IMR-90 (cell line): ENCODE data around the gene FERD3L. TPM values are rescaled to one million over a fixed set of nuclear protein-coding genes. Genes with fewer than 3 reads are reported as not detected.

Source experiments
- ATAC-seq: fragments of 200-7000 bp; cut with Tn5 transposase; 2 replicates; pipeline ENCODE4 v1.9.1; 2020; ENCODE audit warnings: low read depth, mild to moderate bottlenecking, moderate library complexity
- BruUV-seq: library from RNA; stranded (reverse); fragments of 400-500 nt; replicated peaks from 2 replicates; lab custom pipeline; 2021; lab: Mats Ljungman, UMichigan
- CTCF ChIA-PET: fragments of 300-600 bp; formaldehyde crosslinking; extraction: SDS; loops from one replicate; lab custom pipeline; 2021; ENCODE audit warnings: antibody characterized with exemption; lab: Yijun Ruan, JAX
- POLR2A ChIA-PET: fragments of 300-600 bp; sonication (Branson Sonifier 250); formaldehyde crosslinking; loops from one replicate; lab custom pipeline; 2022; ENCODE audit warnings: antibody characterized with exemption; ENCODE audit not compliant: unreplicated experiment; lab: Charles Lee
- DNase-seq: peaks from one replicate; pipeline ENCODE4 v3.0.0; 2013
- H2AFZ ChIP-seq: replicated peaks from 2 replicates; pipeline ENCODE3; 2013; ENCODE audit warnings: low read length, mild to moderate bottlenecking; ENCODE audit not compliant: poor library complexity
- H2AK5ac ChIP-seq: 2 replicates; pipeline ENCODE4 v1.6.1; 2013; ENCODE audit warnings: low read depth, low read length, inconsistent platforms
- H2AK9ac ChIP-seq: replicated peaks from 2 replicates; pipeline ENCODE3; 2013; ENCODE audit warnings: mild to moderate bottlenecking, low read depth, low read length, moderate library complexity; ENCODE audit not compliant: poor library complexity
- H2BK120ac ChIP-seq: 2 replicates; pipeline ENCODE4 v1.6.1; 2013; ENCODE audit warnings: low read depth, low read length, inconsistent platforms
- H2BK15ac ChIP-seq: 3 replicates; pipeline ENCODE4 v1.6.1; 2013; ENCODE audit warnings: low read depth, low read length, inconsistent platforms
- H2BK20ac ChIP-seq: 2 replicates; pipeline ENCODE4 v1.6.1; 2013; ENCODE audit warnings: low read depth, mild to moderate bottlenecking, inconsistent platforms, low read length, moderate library complexity
- H2BK5ac ChIP-seq: 2 replicates; pipeline ENCODE4 v1.6.1; 2013; ENCODE audit warnings: mild to moderate bottlenecking, low read depth, low read length, inconsistent platforms; ENCODE audit not compliant: poor library complexity, severe bottlenecking
- H3K14ac ChIP-seq: replicated peaks from 2 replicates; pipeline ENCODE4 v1.6.1; 2013; ENCODE audit warnings: low read depth, low read length, inconsistent platforms
- H3K18ac ChIP-seq: 2 replicates; pipeline ENCODE4 v1.6.1; 2013; ENCODE audit warnings: low read depth, low read length, control low read depth
- H3K23ac ChIP-seq: 2 replicates; pipeline ENCODE4 v1.6.1; 2013; ENCODE audit warnings: low read depth, low read length, inconsistent platforms
- H3K27ac ChIP-seq: 2 replicates; pipeline ENCODE4 v1.5.1; 2013; ENCODE audit warnings: mild to moderate bottlenecking, control low read depth, low read length; ENCODE audit not compliant: insufficient read depth
- H3K27me3 ChIP-seq: 2 replicates; pipeline ENCODE4 v1.6.1; 2013; ENCODE audit warnings: low read length; ENCODE audit not compliant: control insufficient read depth, insufficient read depth
- H3K36me3 ChIP-seq: 2 replicates; pipeline ENCODE4 v1.6.1; 2013; ENCODE audit warnings: low read length, mixed read lengths; ENCODE audit not compliant: control insufficient read depth, insufficient read depth
- H3K4ac ChIP-seq: 2 replicates; pipeline ENCODE4 v1.6.1; 2013; ENCODE audit warnings: low read depth, low read length, inconsistent platforms
- H3K4me1 ChIP-seq: 2 replicates; pipeline ENCODE4 v1.6.1; 2013; ENCODE audit warnings: low read length, mixed read lengths; ENCODE audit not compliant: control insufficient read depth, insufficient read depth
- H3K4me2 ChIP-seq: 2 replicates; pipeline ENCODE4 v1.6.1; 2013; ENCODE audit warnings: low read depth, mild to moderate bottlenecking, control low read depth, low read length, moderate library complexity
- H3K4me3 ChIP-seq: 2 replicates; pipeline ENCODE4 v1.5.1; 2013; ENCODE audit warnings: low read depth, mild to moderate bottlenecking, control low read depth, low read length, moderate library complexity; ENCODE audit not compliant: insufficient read depth
- H3K56ac ChIP-seq: 2 replicates; pipeline ENCODE4 v1.6.1; 2013; ENCODE audit warnings: low read length, inconsistent platforms; ENCODE audit not compliant: insufficient read depth; ENCODE audit errors: extremely low read depth
- H3K79me1 ChIP-seq, 2 experiments: 2 replicates each; pipeline ENCODE4 v1.6.1; 2013; ENCODE audit warnings: low read length in 2 of 2, inconsistent platforms in 1 of 2, low read depth in 1 of 2
- H3K9ac ChIP-seq: 2 replicates; pipeline ENCODE4 v1.6.1; 2013; ENCODE audit warnings: low read depth, low read length, control low read depth
- H3K9me1 ChIP-seq: 2 replicates; pipeline ENCODE4 v1.6.1; 2013; ENCODE audit warnings: low read length, inconsistent platforms; ENCODE audit not compliant: insufficient read depth
- H3K9me3 ChIP-seq: 2 replicates; pipeline ENCODE4 v1.6.1; 2013; ENCODE audit warnings: low read length; ENCODE audit not compliant: control insufficient read depth, insufficient read depth
- H4K20me1 ChIP-seq: 2 replicates; pipeline ENCODE4 v1.6.1; 2013; ENCODE audit warnings: low read length, inconsistent platforms; ENCODE audit not compliant: insufficient read depth
- H4K5ac ChIP-seq: 2 replicates; pipeline ENCODE4 v1.6.1; 2013; ENCODE audit warnings: mild to moderate bottlenecking, low read depth, low read length, control low read depth
- H4K8ac ChIP-seq, 2 experiments: 2 replicates each; pipeline ENCODE4 v1.6.1; 2013; ENCODE audit warnings: low read depth in 2 of 2, low read length in 2 of 2, control low read depth in 1 of 2, inconsistent platforms in 1 of 2
- H4K91ac ChIP-seq: 2 replicates; pipeline ENCODE4 v1.6.1; 2013; ENCODE audit warnings: low read depth, low read length, inconsistent platforms; ENCODE audit not compliant: insufficient read depth
- CEBPB ChIP-seq: IDR thresholded peaks from 2 replicates; pipeline ENCODE4 v1.6.1; 2012; ENCODE audit warnings: low read depth, low read length, improper control_type of control experiment
- FOS ChIP-seq: fragments of 150-350 bp; IDR thresholded peaks from 2 replicates; pipeline ENCODE4 v1.6.1; 2016; ENCODE audit warnings: low read depth, low read length
- MAZ ChIP-seq: IDR thresholded peaks from 2 replicates; pipeline ENCODE4 v1.6.1; 2012; ENCODE audit warnings: low read depth, mild to moderate bottlenecking, low read length, improper control_type of control experiment, moderate library complexity, borderline replicate concordance
- NFE2L2 ChIP-seq: fragments of 150-350 bp; IDR thresholded peaks from 2 replicates; pipeline ENCODE4 v1.6.1; 2016; ENCODE audit warnings: low read depth, mild to moderate bottlenecking, low read length
- POLR2A ChIP-seq: IDR thresholded peaks from 2 replicates; pipeline ENCODE4 v1.6.1; 2012; ENCODE audit warnings: mild to moderate bottlenecking, low read depth, low read length
- RAD21 ChIP-seq: IDR thresholded peaks from 2 replicates; pipeline ENCODE4 v1.6.1; 2012; ENCODE audit warnings: low read length, improper control_type of control experiment
- RCOR1 ChIP-seq: IDR thresholded peaks from 2 replicates; pipeline ENCODE4 v1.6.1; 2012; ENCODE audit warnings: mild to moderate bottlenecking, low read length, improper control_type of control experiment; ENCODE audit not compliant: insufficient replicate concordance
- WGBS, 2 experiments: methylation state at CpG; one replicate each; pipeline versions ENCODE4 v1.1.5 to v1.1.7; 2013; ENCODE audit warnings: missing lambda C conversion rate in 2 of 2; ENCODE audit not compliant: insufficient read length in 1 of 2; ENCODE audit errors: extremely low coverage in 2 of 2; 5-methylcytosine and 5-hydroxymethylcytosine counted together
- dilution Hi-C: fragments of 300-500 bp; cut with HindIII; formaldehyde crosslinking; loops from one replicate; pipeline ENCODE4 v1.14.3; 2018; ENCODE audit warnings: low sequenced_read_pairs; ENCODE audit not compliant: unreplicated experiment
- in situ Hi-C: fragments of 300-500 bp; cut with MboI; formaldehyde crosslinking; loops from 3 replicates; pipeline ENCODE4 v1.14.3; 2019; ENCODE audit warnings: low sequenced_read_pairs, inconsistent platforms, mixed read lengths
- intact Hi-C: fragments of 100-400 bp; cut with micrococcal nuclease; formaldehyde crosslinking; loops from 2 replicates; pipeline ENCODE4 v1.10.0; 2022
- polyA plus RNA-seq, 3 experiments: library from polyadenylated mRNA; depleted of rRNA; stranded (reverse); fragments of >200 nt; gene quantifications; 2 replicates each; pipeline ENCODE4 v1.2.3, GENCODE V29; 2012; ENCODE audit warnings: low replicate concordance in 1 of 3
- total RNA-seq: library from RNA; depleted of rRNA; stranded (reverse); fragments of >200 nt; gene quantifications from 2 replicates; pipeline ENCODE4 v1.2.3, GENCODE V29; 2012
- TF ChIP-seq, protein P1 (sequence below): fragments of 150-350 bp; IDR thresholded peaks from 2 replicates; pipeline ENCODE4 v1.6.1; 2016; ENCODE audit warnings: low read depth, mild to moderate bottlenecking, low read length, moderate library complexity, borderline replicate concordance
- TF ChIP-seq, protein P2 (sequence below): fragments of 150-350 bp; IDR thresholded peaks from 2 replicates; pipeline ENCODE4 v1.6.1; 2017; ENCODE audit warnings: mild to moderate bottlenecking, antibody characterized with exemption, low read length, low read depth
- TF ChIP-seq, protein P3 (sequence below): conservative IDR thresholded peaks from 2 replicates; pipeline ENCODE4 v1.5.1; 2012; ENCODE audit warnings: mild to moderate bottlenecking, low read depth, low read length, improper control_type of control experiment

Gene FERD3L
- total and polyA plus RNA-seq, 2 of the 4 experiments (the other 2 are of a cell fraction), result not detected

DNA sequence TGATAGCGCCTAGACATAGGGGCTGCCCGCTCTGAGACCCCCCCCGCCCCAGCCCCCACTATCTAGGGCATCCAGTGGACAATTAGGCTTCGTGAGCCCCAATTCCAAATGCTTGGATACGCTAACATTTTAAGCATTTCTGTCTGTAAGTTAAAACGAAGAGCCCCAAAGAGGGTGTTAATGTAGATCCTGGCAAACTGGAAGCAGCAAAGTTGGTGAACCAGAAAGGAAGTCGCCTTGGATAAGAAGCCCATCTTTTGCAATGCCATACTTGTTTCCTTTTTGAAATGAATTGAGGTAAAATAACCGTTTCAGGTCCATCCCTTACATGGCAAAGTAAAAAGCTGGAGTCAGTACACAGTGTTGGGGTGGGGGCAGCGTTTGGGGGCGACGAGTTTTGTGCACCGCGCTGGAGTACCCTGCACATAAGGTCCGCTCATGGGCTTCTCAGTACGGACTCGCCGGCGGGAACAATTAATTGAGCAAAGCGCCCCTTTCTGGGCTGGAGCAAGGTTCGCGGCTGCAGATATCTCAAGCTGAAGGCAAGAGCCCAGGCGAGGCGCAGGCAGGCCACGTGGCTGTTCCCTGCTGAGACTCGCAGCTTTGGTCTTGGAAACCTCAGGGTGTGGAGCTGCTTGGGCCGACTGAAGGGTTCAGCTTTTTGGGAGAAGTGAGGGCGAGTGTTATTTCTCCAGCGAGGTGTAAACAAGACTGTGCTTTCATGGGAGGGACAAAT is 26.4 kb downstream of the FERD3L start:
- DNase-seq, result no peak
- peak overlapping the region; percentile 32; the same call in 1 of the 2 replicates for H3K9ac ChIP-seq
- no peak overlapping the region for H2BK5ac ChIP-seq
- peak overlapping the region; percentile 87 for H3K4ac ChIP-seq
- H4K20me1 ChIP-seq, result peaks cover 2% of the 10 kb centered on the region; the same call in 1 of the 2 replicates
- 0 out of 2 replicates have a peak overlapping the region, but pooled peaks have one; percentile 37 for H2BK20ac ChIP-seq
- peak overlapping the region; percentile 76 for H2BK120ac ChIP-seq
- ChIA-PET POLR2A (no interaction called here), CTCF (no interaction called here)
- no peaks in the 10 kb centered on the region for H3K9me3 ChIP-seq
- in situ Hi-C loops, result loop anchor here (10.0 to 25.0 kb wide), 2 partner anchors 424 to 757 kb away; no protein-coding TSS in a partner anchor
- 27% methylated on average over 9 of the region's 28 CpGs; no CpG with 5 or more reads in 1 of the 2 experiments for WGBS, 2 experiments
- TF ChIP-seq FOS, result no peak
- TF ChIP-seq NFE2L2, result no peak
- TF ChIP-seq RCOR1, result no peak
- no peak for TF ChIP-seq RAD21
- TF ChIP-seq, protein P1, sequence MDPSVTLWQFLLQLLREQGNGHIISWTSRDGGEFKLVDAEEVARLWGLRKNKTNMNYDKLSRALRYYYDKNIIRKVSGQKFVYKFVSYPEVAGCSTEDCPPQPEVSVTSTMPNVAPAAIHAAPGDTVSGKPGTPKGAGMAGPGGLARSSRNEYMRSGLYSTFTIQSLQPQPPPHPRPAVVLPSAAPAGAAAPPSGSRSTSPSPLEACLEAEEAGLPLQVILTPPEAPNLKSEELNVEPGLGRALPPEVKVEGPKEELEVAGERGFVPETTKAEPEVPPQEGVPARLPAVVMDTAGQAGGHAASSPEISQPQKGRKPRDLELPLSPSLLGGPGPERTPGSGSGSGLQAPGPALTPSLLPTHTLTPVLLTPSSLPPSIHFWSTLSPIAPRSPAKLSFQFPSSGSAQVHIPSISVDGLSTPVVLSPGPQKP, result no peak
- TF ChIP-seq, protein P2, sequence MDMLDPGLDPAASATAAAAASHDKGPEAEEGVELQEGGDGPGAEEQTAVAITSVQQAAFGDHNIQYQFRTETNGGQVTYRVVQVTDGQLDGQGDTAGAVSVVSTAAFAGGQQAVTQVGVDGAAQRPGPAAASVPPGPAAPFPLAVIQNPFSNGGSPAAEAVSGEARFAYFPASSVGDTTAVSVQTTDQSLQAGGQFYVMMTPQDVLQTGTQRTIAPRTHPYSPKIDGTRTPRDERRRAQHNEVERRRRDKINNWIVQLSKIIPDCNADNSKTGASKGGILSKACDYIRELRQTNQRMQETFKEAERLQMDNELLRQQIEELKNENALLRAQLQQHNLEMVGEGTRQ, result no peak
- TF ChIP-seq POLR2A, result no peak
- no peak for TF ChIP-seq MAZ
- TF ChIP-seq CEBPB, result no peak
- TF ChIP-seq, protein P3, sequence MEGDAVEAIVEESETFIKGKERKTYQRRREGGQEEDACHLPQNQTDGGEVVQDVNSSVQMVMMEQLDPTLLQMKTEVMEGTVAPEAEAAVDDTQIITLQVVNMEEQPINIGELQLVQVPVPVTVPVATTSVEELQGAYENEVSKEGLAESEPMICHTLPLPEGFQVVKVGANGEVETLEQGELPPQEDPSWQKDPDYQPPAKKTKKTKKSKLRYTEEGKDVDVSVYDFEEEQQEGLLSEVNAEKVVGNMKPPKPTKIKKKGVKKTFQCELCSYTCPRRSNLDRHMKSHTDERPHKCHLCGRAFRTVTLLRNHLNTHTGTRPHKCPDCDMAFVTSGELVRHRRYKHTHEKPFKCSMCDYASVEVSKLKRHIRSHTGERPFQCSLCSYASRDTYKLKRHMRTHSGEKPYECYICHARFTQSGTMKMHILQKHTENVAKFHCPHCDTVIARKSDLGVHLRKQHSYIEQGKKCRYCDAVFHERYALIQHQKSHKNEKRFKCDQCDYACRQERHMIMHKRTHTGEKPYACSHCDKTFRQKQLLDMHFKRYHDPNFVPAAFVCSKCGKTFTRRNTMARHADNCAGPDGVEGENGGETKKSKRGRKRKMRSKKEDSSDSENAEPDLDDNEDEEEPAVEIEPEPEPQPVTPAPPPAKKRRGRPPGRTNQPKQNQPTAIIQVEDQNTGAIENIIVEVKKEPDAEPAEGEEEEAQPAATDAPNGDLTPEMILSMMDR, result no peak
- intact Hi-C loops, result loop anchor here (5.0 to 10.0 kb wide), 2 partner anchors 227 to 364 kb away; no protein-coding TSS in a partner anchor
- H3K9me1 ChIP-seq, result no peaks in the 10 kb centered on the region
- no peak overlapping the region for H2BK15ac ChIP-seq
- H3K14ac ChIP-seq, result peak overlapping the region; percentile 62
- H3K18ac ChIP-seq, result no peak overlapping the region
- no peaks in the 10 kb centered on the region for H3K36me3 ChIP-seq
- peaks cover 8 to 26% of the 10 kb centered on the region in 2 experiments for H3K79me1 ChIP-seq
- peak overlapping the region; percentile 22; the same call in 1 of the 2 replicates for H3K27ac ChIP-seq
- H4K8ac ChIP-seq, result peak overlapping the region in 1 of 2 experiments; percentile 70; a peak in 1 of 4 replicates
- no peak for ATAC-seq
- peak overlapping the region; percentile 0 for H2AK9ac ChIP-seq
- H2AFZ ChIP-seq, result peak overlapping the region; percentile 93
- H4K5ac ChIP-seq, result no peak overlapping the region
- peaks cover 1% of the 10 kb centered on the region for H3K4me1 ChIP-seq
- dilution Hi-C loops, result no loop called here
- peak overlapping the region; percentile 99 for H3K4me3 ChIP-seq
- peak overlapping the region; percentile 35; the same call in 1 of the 2 replicates for H2AK5ac ChIP-seq
- BruUV-seq, result no TSS peak
- peak overlapping the region; percentile 79; the same call in 1 of the 2 replicates for H3K23ac ChIP-seq
- no peaks in the 10 kb centered on the region for H3K27me3 ChIP-seq
- H4K91ac ChIP-seq, result peak overlapping the region; percentile 46; the same call in 1 of the 2 replicates
- peak overlapping the region; percentile 61 for H3K4me2 ChIP-seq
- H3K56ac ChIP-seq, result no peak overlapping the region
